Endodermal cell (in vitro differentiated cells): ENCODE measurements around the gene ENSA. TPM values are rescaled to one million over a fixed set of nuclear protein-coding genes. Genes with fewer than 3 reads are reported as not detected.

Experiments used
- DNase-seq: peaks from one replicate; pipeline ENCODE4 v3.0.0-alpha.2; 2017
- H3K27ac ChIP-seq: 2 replicates; pipeline ENCODE4 v1.5.1; 2013; ENCODE audit warnings: mild to moderate bottlenecking, low read depth, low read length, moderate library complexity
- H3K27me3 ChIP-seq: 2 replicates; pipeline ENCODE4 v1.6.1; 2013; ENCODE audit warnings: mild to moderate bottlenecking, low read length, moderate library complexity; ENCODE audit not compliant: insufficient read depth, control insufficient read depth, poor library complexity, severe bottlenecking
- H3K36me3 ChIP-seq: 2 replicates; pipeline ENCODE4 v1.7.0; 2013; ENCODE audit warnings: mild to moderate bottlenecking, low read length, moderate library complexity; ENCODE audit not compliant: control insufficient read depth, insufficient read depth
- H3K4me1 ChIP-seq: one replicate; pipeline ENCODE4 v1.7.0; 2013; ENCODE audit warnings: low read length; ENCODE audit not compliant: control insufficient read depth, insufficient read depth
- H3K4me3 ChIP-seq: 2 replicates; pipeline ENCODE4 v1.5.1; 2013; ENCODE audit warnings: mild to moderate bottlenecking, low read length, moderate library complexity
- H3K9ac ChIP-seq: 2 replicates; pipeline ENCODE4 v1.6.1; 2013; ENCODE audit warnings: mild to moderate bottlenecking, low read length, moderate library complexity; ENCODE audit not compliant: poor library complexity, severe bottlenecking; ENCODE audit errors: extremely low read depth
- H3K9me3 ChIP-seq: 2 replicates; pipeline ENCODE4 v1.6.1; 2013; ENCODE audit warnings: mild to moderate bottlenecking, low read length, moderate library complexity; ENCODE audit not compliant: control insufficient read depth
- H3K27ac Mint-ChIP-seq: 2 replicates; pipeline ENCODE4 v1.8.0; 2020; ENCODE audit warnings: mixed read lengths
- H3K27me3 Mint-ChIP-seq: 2 replicates; pipeline ENCODE4 v1.8.0; 2021; ENCODE audit warnings: mild to moderate bottlenecking, mixed read lengths; ENCODE audit not compliant: insufficient read depth
- H3K36me3 Mint-ChIP-seq: 2 replicates; pipeline ENCODE4 v1.8.0; 2020; ENCODE audit warnings: low read depth, mixed read lengths
- H3K4me1 Mint-ChIP-seq: 2 replicates; pipeline ENCODE4 v1.8.0; 2020; ENCODE audit warnings: mixed read lengths
- H3K4me3 Mint-ChIP-seq: 2 replicates; pipeline ENCODE4 v1.8.0; 2020; ENCODE audit warnings: mild to moderate bottlenecking, moderate library complexity, mixed read lengths
- H3K9me3 Mint-ChIP-seq: 2 replicates; pipeline ENCODE4 v1.8.0; 2020; ENCODE audit warnings: mild to moderate bottlenecking, mixed read lengths
- CTCF ChIP-seq: fragments of 200-600 bp; sonication (generic); conservative IDR thresholded peaks from 2 replicates; pipeline ENCODE4 v1.5.0; 2021; ENCODE audit warnings: antibody characterized with exemption, mild to moderate bottlenecking
- WGBS, 2 experiments: methylation state at CpG; one replicate each; pipeline versions ENCODE4 v1.1.5 to v1.1.7; 2013; ENCODE audit warnings: missing lambda C conversion rate in 2 of 2, mixed read lengths in 1 of 2; ENCODE audit not compliant: insufficient coverage in 1 of 2, insufficient read length in 1 of 2; 5-methylcytosine and 5-hydroxymethylcytosine counted together
- total RNA-seq, 2 donors: library from RNA; stranded (reverse); fragmentation: NEBNext Ultra II Directional in 1 of 2; extraction: Animal tissue kit (Norgen Biotek cat#: 25700) in 1 of 2; gene quantifications; 2 replicates in 1 of 2; 3 replicates in 1 of 2; pipeline ENCODE4 v1.2.1, GENCODE V29; 2021

The ENSA gene
- total RNA-seq, 2 donors from 2014 or later: 266 to 364 TPM

- Histone ChIP-seq H3K27me3 (no peaks in the 10 kb centered on the region), H3K4me3 (no peak overlapping the region), H3K36me3 (peaks cover 83% of the 10 kb centered on the region), H3K4me1 (peaks cover 4% of the 10 kb centered on the region), H3K9me3 (no peaks in the 10 kb centered on the region), H3K9ac (no peak overlapping the region), H3K27ac (no peak overlapping the region)
- H3K4me1 Mint-ChIP-seq: peaks cover 8% of the 10 kb centered on the region
- 94 to 95% methylated on average over 6 to 11 of the region's 12 CpGs for WGBS, 2 experiments
- no peaks in the 10 kb centered on the region for H3K27me3 Mint-ChIP-seq
- H3K4me3 Mint-ChIP-seq: no peak overlapping the region
- no peaks in the 10 kb centered on the region for H3K9me3 Mint-ChIP-seq
- no peak for DNase-seq
- no peak for TF ChIP-seq CTCF
- H3K27ac Mint-ChIP-seq: peak overlapping the region; percentile 52
- peaks cover 67% of the 10 kb centered on the region for H3K36me3 Mint-ChIP-seq
Measured at GRCh38 chr1:150613061-150613920, 16.1 kb downstream of the ENSA start.

DNA sequence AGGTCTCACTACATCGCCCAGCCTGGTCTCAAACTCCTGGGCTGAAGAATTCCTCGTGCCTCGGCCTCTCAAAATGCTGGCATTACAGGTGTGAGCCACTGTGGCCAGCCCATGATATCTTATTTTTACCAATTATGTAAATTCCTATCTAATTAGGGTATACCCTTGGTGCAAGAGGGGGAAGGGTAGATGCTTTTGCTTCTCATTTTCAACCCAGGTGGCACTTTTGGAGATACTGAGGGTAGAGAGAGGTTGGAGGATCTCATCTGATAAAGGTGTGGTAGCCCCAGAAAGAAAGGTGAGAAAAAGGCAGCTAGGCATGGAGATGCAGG, 17.4 kb downstream of the ENSA start:
- Mint-ChIP-seq H3K9me3 (no peaks in the 10 kb centered on the region), H3K27me3 (no peaks in the 10 kb centered on the region), H3K27ac (peak overlapping the region; percentile 89), H3K4me1 (peaks cover 8% of the 10 kb centered on the region), H3K36me3 (peaks cover 62% of the 10 kb centered on the region), H3K4me3 (no peak overlapping the region)
- H3K9me3 ChIP-seq: no peaks in the 10 kb centered on the region
- H3K4me3 ChIP-seq: no peak overlapping the region
- no peak overlapping the region for H3K9ac ChIP-seq
- peaks cover 4% of the 10 kb centered on the region for H3K4me1 ChIP-seq
- 94 to 98% methylated on average over 3 of the region's 3 CpGs for WGBS, 2 experiments
- no peak for TF ChIP-seq CTCF
- no peaks in the 10 kb centered on the region for H3K27me3 ChIP-seq
- peaks cover 77% of the 10 kb centered on the region for H3K36me3 ChIP-seq
- no peak for DNase-seq
- H3K27ac ChIP-seq: peak overlapping the region; percentile 17

GRCh38 chr1:150610576-150610975, 18.8 kb downstream of the ENSA start:
- Mint-ChIP-seq H3K4me1 (peaks cover 4% of the 10 kb centered on the region), H3K4me3 (no peak overlapping the region), H3K27me3 (no peaks in the 10 kb centered on the region), H3K9me3 (no peaks in the 10 kb centered on the region), H3K36me3 (peaks cover 54% of the 10 kb centered on the region), H3K27ac (no peak overlapping the region)
- TF ChIP-seq CTCF: no peak
- Histone ChIP-seq H3K4me3 (no peak overlapping the region), H3K9ac (no peak overlapping the region), H3K4me1 (peaks cover 4% of the 10 kb centered on the region), H3K36me3 (peaks cover 63% of the 10 kb centered on the region), H3K9me3 (no peaks in the 10 kb centered on the region), H3K27me3 (no peaks in the 10 kb centered on the region), H3K27ac (no peak overlapping the region)
- 100% methylated on average over 1 to 4 of the region's 4 CpGs for WGBS, 2 experiments
- DNase-seq: peak; percentile 29
